Hepatocyte (in vitro differentiated cells): ENCODE measurements around the gene SSB. TPM values are rescaled to one million over a fixed set of nuclear protein-coding genes. Genes with fewer than 3 reads are reported as not detected.
"Not testable (repeated sequence)": the region's sequence is repeated elsewhere in the genome, so short reads cannot be mapped to it uniquely, and the experiment has no call there.

Experiments used
- DNase-seq: peaks from one replicate; pipeline ENCODE4 v3.0.0-alpha.2; 2016; ENCODE audit warnings: low spot score
- H2AFZ ChIP-seq: fragments of 200-600 bp; sonication (generic); 2 replicates; pipeline ENCODE4 v1.6.0; 2016; ENCODE audit warnings: antibody characterized with exemption, mild to moderate bottlenecking
- H3K27ac ChIP-seq: fragments of 200-600 bp; sonication (generic); 2 replicates; pipeline ENCODE4 v1.5.1; 2016; ENCODE audit warnings: mild to moderate bottlenecking
- H3K27me3 ChIP-seq: fragments of 200-600 bp; sonication (generic); 2 replicates; pipeline ENCODE4 v1.6.1; 2016
- H3K36me3 ChIP-seq: fragments of 200-600 bp; sonication (generic); replicated peaks from 2 replicates; pipeline ENCODE4 v1.5.1; 2016; ENCODE audit warnings: low read depth; ENCODE audit not compliant: insufficient read depth
- H3K4me1 ChIP-seq: fragments of 200-600 bp; sonication (generic); 2 replicates; pipeline ENCODE4 v1.5.1; 2016; ENCODE audit warnings: mild to moderate bottlenecking, moderate library complexity; ENCODE audit not compliant: insufficient read depth
- H3K4me2 ChIP-seq: fragments of 200-600 bp; sonication (generic); 2 replicates; pipeline ENCODE4 v1.6.0; 2016
- H3K4me3 ChIP-seq: fragments of 200-600 bp; sonication (generic); 2 replicates; pipeline ENCODE4 v1.5.1; 2016; ENCODE audit warnings: mild to moderate bottlenecking
- H3K79me2 ChIP-seq: fragments of 200-600 bp; sonication (generic); 2 replicates; pipeline ENCODE4 v1.6.0; 2017; ENCODE audit warnings: mild to moderate bottlenecking
- H3K9me2 ChIP-seq: fragments of 200-600 bp; sonication (generic); replicated peaks from 2 replicates; pipeline ENCODE4 v1.6.0; 2017; ENCODE audit warnings: mild to moderate bottlenecking; ENCODE audit not compliant: insufficient read depth
- H3K9me3 ChIP-seq: fragments of 200-600 bp; sonication (generic); 2 replicates; pipeline ENCODE4 v1.5.1; 2016; ENCODE audit warnings: low read depth, mild to moderate bottlenecking
- H4K20me1 ChIP-seq: fragments of 200-600 bp; sonication (generic); 2 replicates; pipeline ENCODE4 v1.6.0; 2016; ENCODE audit warnings: mild to moderate bottlenecking; ENCODE audit not compliant: insufficient read depth, poor library complexity, severe bottlenecking
- EZH2 ChIP-seq: fragments of 200-600 bp; sonication (generic); IDR thresholded peaks from 2 replicates; pipeline ENCODE4 v1.6.1; 2016; ENCODE audit warnings: antibody characterized with exemption, mild to moderate bottlenecking, borderline replicate concordance
- EZH2phosphoT487 ChIP-seq: fragments of 200-600 bp; sonication (generic); IDR thresholded peaks from one replicate; pipeline ENCODE4 v1.6.1; 2018; ENCODE audit warnings: antibody characterized with exemption, mild to moderate bottlenecking, low read depth, moderate library complexity; ENCODE audit not compliant: unreplicated experiment, severe bottlenecking
- WGBS: methylation state at CpG from one replicate; pipeline ENCODE4 v1.1.6; 2016; ENCODE audit warnings: low lambda C conversion rate; ENCODE audit errors: missing lambda C conversion rate; 5-methylcytosine and 5-hydroxymethylcytosine counted together
- polyA plus RNA-seq: library from polyadenylated mRNA; unstranded; fragments of >200 nt; fragmentation: Nextera tagmentation; extraction: Ambion mirVana; gene quantifications from 2 replicates; pipeline ENCODE4 v1.2.1, GENCODE V29; 2016
- total RNA-seq: library from RNA; depleted of rRNA; stranded (reverse); fragments of >200 nt; gene quantifications from 2 replicates; pipeline ENCODE4 v1.2.3, GENCODE V29; 2014
- TF ChIP-seq, protein P1 (sequence below): fragments of 200-600 bp; sonication (generic); IDR thresholded peaks from 2 replicates; pipeline ENCODE4 v1.5.1; 2016; ENCODE audit warnings: antibody characterized with exemption, mild to moderate bottlenecking; ENCODE audit not compliant: poor library complexity

SSB gene
- total and polyA plus RNA-seq, 2 experiments from 2014 or later = 143 to 176 TPM

GRCh38 chr2:169839954-169840746 is 41.5 kb downstream of the SSB start:
- Histone ChIP-seq H3K9me2 (no peaks in the 10 kb centered on the region), H3K4me2 (peak overlapping the region; percentile 31), H3K9me3 (no peaks in the 10 kb centered on the region), H3K4me3 (no peak overlapping the region), H3K36me3 (no peaks in the 10 kb centered on the region), H2AFZ (peak overlapping the region; percentile 9), H4K20me1 (peaks cover 21% of the 10 kb centered on the region), H3K79me2 (peaks cover 78% of the 10 kb centered on the region), H3K27me3 (no peaks in the 10 kb centered on the region), H3K4me1 (peaks cover 17% of the 10 kb centered on the region), H3K27ac (peak overlapping the region; percentile 70)
- 62% methylated on average over 10 of the region's 10 CpGs for WGBS
- DNase-seq = peak; percentile 21
- TF ChIP-seq EZH2phosphoT487 = no peak
- TF ChIP-seq, protein P1, sequence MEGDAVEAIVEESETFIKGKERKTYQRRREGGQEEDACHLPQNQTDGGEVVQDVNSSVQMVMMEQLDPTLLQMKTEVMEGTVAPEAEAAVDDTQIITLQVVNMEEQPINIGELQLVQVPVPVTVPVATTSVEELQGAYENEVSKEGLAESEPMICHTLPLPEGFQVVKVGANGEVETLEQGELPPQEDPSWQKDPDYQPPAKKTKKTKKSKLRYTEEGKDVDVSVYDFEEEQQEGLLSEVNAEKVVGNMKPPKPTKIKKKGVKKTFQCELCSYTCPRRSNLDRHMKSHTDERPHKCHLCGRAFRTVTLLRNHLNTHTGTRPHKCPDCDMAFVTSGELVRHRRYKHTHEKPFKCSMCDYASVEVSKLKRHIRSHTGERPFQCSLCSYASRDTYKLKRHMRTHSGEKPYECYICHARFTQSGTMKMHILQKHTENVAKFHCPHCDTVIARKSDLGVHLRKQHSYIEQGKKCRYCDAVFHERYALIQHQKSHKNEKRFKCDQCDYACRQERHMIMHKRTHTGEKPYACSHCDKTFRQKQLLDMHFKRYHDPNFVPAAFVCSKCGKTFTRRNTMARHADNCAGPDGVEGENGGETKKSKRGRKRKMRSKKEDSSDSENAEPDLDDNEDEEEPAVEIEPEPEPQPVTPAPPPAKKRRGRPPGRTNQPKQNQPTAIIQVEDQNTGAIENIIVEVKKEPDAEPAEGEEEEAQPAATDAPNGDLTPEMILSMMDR = no peak
- no peak for TF ChIP-seq EZH2

GRCh38 chr2:169840747-169841142 is 42.1 kb downstream of the SSB start:
- Histone ChIP-seq H3K27me3 (no peaks in the 10 kb centered on the region), H3K79me2 (peaks cover 77% of the 10 kb centered on the region), H3K4me2 (peak overlapping the region; percentile 31), H2AFZ (no peak overlapping the region), H3K4me1 (peaks cover 17% of the 10 kb centered on the region), H3K36me3 (no peaks in the 10 kb centered on the region), H3K27ac (peak overlapping the region; percentile 70), H4K20me1 (peaks cover 17% of the 10 kb centered on the region), H3K9me3 (no peaks in the 10 kb centered on the region), H3K9me2 (no peaks in the 10 kb centered on the region), H3K4me3 (no peak overlapping the region)
- TF ChIP-seq EZH2phosphoT487 = no peak
- no peak for TF ChIP-seq EZH2
- TF ChIP-seq, protein P1 = no peak
- WGBS = 84% methylated on average over 2 of the region's 2 CpGs
- no peak for DNase-seq

GRCh38 chr2:169841625-169842024 is 43.0 kb downstream of the SSB start:
- H3K27me3 ChIP-seq = not testable (repeated sequence)
- WGBS = 95% methylated on average over 10 of the region's 24 CpGs

GRCh38 chr2:169845016-169845415 is 46.3 kb downstream of the SSB start:
- H3K79me2 ChIP-seq = peaks cover 74% of the 10 kb centered on the region
- no peak overlapping the region for H3K4me2 ChIP-seq
- H3K27ac ChIP-seq = no peak overlapping the region
- 94% methylated on average over 2 of the region's 2 CpGs for WGBS
- H3K9me3 ChIP-seq = no peaks in the 10 kb centered on the region
- H3K9me2 ChIP-seq = no peaks in the 10 kb centered on the region
- DNase-seq = no peak
- H3K36me3 ChIP-seq = no peaks in the 10 kb centered on the region
- no peak overlapping the region for H2AFZ ChIP-seq
- H3K4me3 ChIP-seq = no peak overlapping the region
- H3K27me3 ChIP-seq = no peaks in the 10 kb centered on the region
- H3K4me1 ChIP-seq = peaks cover 15% of the 10 kb centered on the region
- H4K20me1 ChIP-seq = peaks cover 11% of the 10 kb centered on the region
- TF ChIP-seq, protein P1 = no peak
- TF ChIP-seq EZH2phosphoT487 (no peak), EZH2 (no peak)

More at GRCh38 chr2:169841625-169842024, 43.0 kb downstream of the SSB start:
- not testable (repeated sequence) for DNase-seq, H3K36me3 ChIP-seq, H2AFZ ChIP-seq, H3K4me3 ChIP-seq, H3K9me2 ChIP-seq, H3K4me2 ChIP-seq, H3K27ac ChIP-seq, H3K9me3 ChIP-seq
- peaks cover 14% of the 10 kb centered on the region for H4K20me1 ChIP-seq
- peaks cover 17% of the 10 kb centered on the region for H3K4me1 ChIP-seq
- peaks cover 78% of the 10 kb centered on the region for H3K79me2 ChIP-seq

DNA sequence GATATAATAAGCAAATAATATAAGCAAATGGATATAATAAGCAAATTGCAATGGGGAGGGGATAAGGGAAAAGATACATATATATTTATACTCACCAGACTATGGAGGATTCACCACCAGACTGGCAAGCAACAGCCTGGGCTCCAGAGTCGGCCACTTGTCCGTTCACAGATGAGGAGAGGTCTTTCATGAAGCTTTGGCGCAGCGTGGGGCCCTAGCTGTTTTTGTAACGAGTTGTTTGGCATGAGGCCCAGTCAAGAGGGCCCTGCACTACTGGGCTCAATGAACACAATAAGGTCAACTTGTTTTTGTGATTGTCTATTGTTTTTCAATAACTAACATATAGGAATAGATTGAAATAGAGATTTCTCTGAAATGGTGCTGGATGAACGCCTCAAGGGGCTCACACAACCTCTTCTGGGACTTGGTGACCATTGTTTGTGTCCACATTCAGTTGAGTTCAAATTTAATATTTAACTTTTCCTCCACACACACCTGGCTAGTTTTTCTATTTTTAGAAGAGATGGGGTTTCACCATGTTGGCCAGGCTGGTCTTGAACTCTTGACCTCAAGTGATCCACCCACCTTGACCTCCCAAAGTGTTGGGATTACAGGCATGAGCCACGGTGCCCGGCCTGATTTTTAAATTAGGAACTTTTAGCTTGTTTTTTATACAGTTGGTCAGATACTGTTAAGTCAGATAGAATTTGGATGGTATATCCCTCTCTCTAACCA is 50.5 kb downstream of the SSB start:
- not testable (repeated sequence) for H3K9me2 ChIP-seq, H3K4me1 ChIP-seq, H3K27ac ChIP-seq, DNase-seq, H2AFZ ChIP-seq, H3K27me3 ChIP-seq, H3K4me3 ChIP-seq, H3K9me3 ChIP-seq, H3K36me3 ChIP-seq, H4K20me1 ChIP-seq
- peak overlapping the region; percentile 11 for H3K4me2 ChIP-seq
- H3K79me2 ChIP-seq = peaks cover 76% of the 10 kb centered on the region
- WGBS = 83% methylated on average over 8 of the region's 8 CpGs
